Uterus (tissue), 2 donors: Measurements from ENCODE around the gene ATG13.

Experiments used
- CTCF ChIP-seq, 4 experiments: fragments of 200-600 bp in 2 of 4; fragments of 450-650 bp in 2 of 4; sonication (generic) in 2 of 4; IDR thresholded peaks; one replicate each; pipeline ENCODE4 v1.5.1; 2016 to 2019; ENCODE audit warnings: antibody characterized with exemption in 4 of 4, mild to moderate bottlenecking in 2 of 4, moderate library complexity in 1 of 4
- POLR2A ChIP-seq, 2 donors: fragments of 450-650 bp; IDR thresholded peaks; one replicate each; pipeline ENCODE4 v1.6.1; 2016; ENCODE audit warnings: antibody characterized with exemption in 2 of 2, mild to moderate bottlenecking in 1 of 2, moderate library complexity in 1 of 2

GRCh38 chr11:46662366-46662765 is 45.0 kb downstream of the ATG13 start:
- TF ChIP-seq CTCF (IDR thresholded peaks at IDR 0.05) (no peak), POLR2A (IDR thresholded peaks at IDR 0.05) (no peak)
